Measurements from ENCODE around the gene MFAP4. TPM values are rescaled to one million over a fixed set of nuclear protein-coding genes. Genes with fewer than 3 reads are reported as not detected.

The MFAP4 gene
- total and polyA plus RNA-seq, 12 donors, result 7.2 to 84.5 (median 31.9) TPM

DNA sequence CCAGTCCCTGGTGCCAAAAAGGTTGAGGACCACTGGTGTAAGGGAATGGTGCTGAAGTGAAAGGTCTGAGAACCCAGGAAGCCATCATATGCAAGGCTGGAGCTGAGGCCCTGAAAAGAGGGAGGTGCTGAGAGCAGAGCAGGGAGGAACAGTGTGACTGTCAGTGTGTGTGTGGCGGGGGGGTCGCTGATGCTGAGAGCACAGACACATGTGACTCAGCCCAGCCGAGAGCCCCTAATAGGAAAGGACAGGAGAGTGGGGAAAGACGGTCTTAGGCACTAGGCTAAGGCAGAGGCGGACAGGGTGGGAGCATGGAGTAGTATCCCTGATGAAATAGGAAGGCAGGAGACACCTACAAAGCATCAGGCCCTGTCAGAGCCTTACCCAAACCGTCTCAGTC lies 25.7 kb downstream of the MFAP4 start:
- no peaks in the 10 kb centered on the region for H3K36me3 ChIP-seq (replicated peaks in 1 of 2)
- H3K9me3 ChIP-seq (replicated peaks in 1 of 3), result no peaks in the 10 kb centered on the region
- TF ChIP-seq, protein P1, sequence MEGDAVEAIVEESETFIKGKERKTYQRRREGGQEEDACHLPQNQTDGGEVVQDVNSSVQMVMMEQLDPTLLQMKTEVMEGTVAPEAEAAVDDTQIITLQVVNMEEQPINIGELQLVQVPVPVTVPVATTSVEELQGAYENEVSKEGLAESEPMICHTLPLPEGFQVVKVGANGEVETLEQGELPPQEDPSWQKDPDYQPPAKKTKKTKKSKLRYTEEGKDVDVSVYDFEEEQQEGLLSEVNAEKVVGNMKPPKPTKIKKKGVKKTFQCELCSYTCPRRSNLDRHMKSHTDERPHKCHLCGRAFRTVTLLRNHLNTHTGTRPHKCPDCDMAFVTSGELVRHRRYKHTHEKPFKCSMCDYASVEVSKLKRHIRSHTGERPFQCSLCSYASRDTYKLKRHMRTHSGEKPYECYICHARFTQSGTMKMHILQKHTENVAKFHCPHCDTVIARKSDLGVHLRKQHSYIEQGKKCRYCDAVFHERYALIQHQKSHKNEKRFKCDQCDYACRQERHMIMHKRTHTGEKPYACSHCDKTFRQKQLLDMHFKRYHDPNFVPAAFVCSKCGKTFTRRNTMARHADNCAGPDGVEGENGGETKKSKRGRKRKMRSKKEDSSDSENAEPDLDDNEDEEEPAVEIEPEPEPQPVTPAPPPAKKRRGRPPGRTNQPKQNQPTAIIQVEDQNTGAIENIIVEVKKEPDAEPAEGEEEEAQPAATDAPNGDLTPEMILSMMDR (IDR thresholded peaks at IDR 0.05), result no peak
- no peak for TF ChIP-seq POLR2A (IDR thresholded peaks at IDR 0.05)
- intact Hi-C loops (cut with DNase I), result loop anchor here (5.0 to 10.0 kb wide), 3 partner anchors 86 to 403 kb away; no protein-coding TSS in a partner anchor
- no peaks in the 10 kb centered on the region for H3K27me3 ChIP-seq
- peaks cover 12 to 14% of the 10 kb centered on the region in 2 donors for H3K4me1 ChIP-seq (replicated peaks in 1 of 2)
- peak overlapping the region in 1 of 5 donors; percentile 95 for H3K27ac ChIP-seq
- H3K4me3 ChIP-seq, result no peak overlapping the region
- DNase-seq, result peak in 2 of 7 donors; percentile 24 to 74
- 64 to 80% (median 76%) methylated on average over 6 of the region's 6 CpGs for WGBS, 4 donors

- intact Hi-C loops (cut with DNase I), result loop anchor here (5.0 to 10.0 kb wide), 3 partner anchors 87 to 404 kb away; no protein-coding TSS in a partner anchor
- DNase-seq, result peak in 1 of 7 donors; percentile 13
- no peak overlapping the region for H3K27ac ChIP-seq
- H3K27me3 ChIP-seq, result no peaks in the 10 kb centered on the region
- peaks cover 12 to 14% of the 10 kb centered on the region in 2 donors for H3K4me1 ChIP-seq (replicated peaks in 1 of 2)
- H3K4me3 ChIP-seq, result no peak overlapping the region
- 86 to 96% (median 93%) methylated on average over 8 of the region's 8 CpGs for WGBS, 4 donors
- H3K9me3 ChIP-seq (replicated peaks in 1 of 3), result no peaks in the 10 kb centered on the region
- no peaks in the 10 kb centered on the region for H3K36me3 ChIP-seq (replicated peaks in 1 of 2)
- TF ChIP-seq, protein P1 (IDR thresholded peaks at IDR 0.05), result no peak
- TF ChIP-seq POLR2A (IDR thresholded peaks at IDR 0.05), result no peak
These were observed 26.2 kb downstream of the MFAP4 start for GRCh38 chr17:19360772-19361171.

DNA sequence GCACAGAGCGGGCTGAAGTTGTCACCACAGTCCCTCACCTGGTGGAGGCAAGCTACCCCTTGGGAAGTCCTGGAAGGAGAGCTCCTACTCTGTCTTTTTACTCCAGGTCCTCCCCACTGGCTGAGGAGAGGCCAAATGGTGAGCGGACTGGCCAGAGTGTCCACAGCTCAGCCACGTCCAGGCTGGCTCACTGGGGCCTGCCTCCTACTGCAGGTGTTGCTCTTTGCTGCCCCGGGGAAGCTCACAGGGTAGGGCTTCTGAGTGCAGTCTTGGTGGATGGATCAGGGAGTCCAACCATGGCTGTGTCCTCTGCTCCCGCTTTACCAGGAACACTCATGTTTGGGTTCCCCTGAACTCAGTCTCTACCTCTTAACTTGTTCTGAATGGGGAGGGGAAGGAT lies 27.1 kb downstream of the MFAP4 start:
- WGBS, 4 donors, result 90 to 100% (median 95%) methylated on average over 1 to 5 of the region's 5 CpGs

DNA sequence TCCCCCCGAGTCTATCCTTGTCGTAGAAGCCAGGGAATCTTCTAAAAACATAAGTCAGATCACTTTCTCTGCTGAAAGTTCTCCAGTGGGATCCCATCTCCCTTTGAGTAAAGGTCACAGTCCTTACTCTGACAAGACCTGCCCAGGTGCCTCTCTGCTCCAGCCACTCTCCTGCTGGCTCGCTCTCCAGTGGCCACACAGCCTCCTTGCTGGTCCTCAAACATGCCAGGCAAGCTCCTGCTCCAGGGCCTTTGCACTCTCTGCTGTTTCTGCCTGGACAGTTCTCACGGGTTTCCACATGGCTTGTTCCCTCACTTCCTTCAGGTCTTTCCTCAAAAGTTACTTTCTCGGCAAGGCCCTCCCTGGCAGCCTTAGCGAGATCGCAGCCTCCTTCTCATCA lies 27.8 kb downstream of the MFAP4 start:
- no peaks in the 10 kb centered on the region for H3K36me3 ChIP-seq (replicated peaks in 1 of 2)
- no peak for TF ChIP-seq POLR2A (IDR thresholded peaks at IDR 0.05)
- TF ChIP-seq, protein P1 (IDR thresholded peaks at IDR 0.05), result no peak
- no peak overlapping the region for H3K27ac ChIP-seq
- 80 to 87% (median 86%) methylated on average over 7 of the region's 7 CpGs for WGBS, 4 donors
- peaks cover 7 to 12% of the 10 kb centered on the region in 2 donors for H3K4me1 ChIP-seq (replicated peaks in 1 of 2)
- H3K27me3 ChIP-seq, result no peaks in the 10 kb centered on the region
- intact Hi-C loops (cut with DNase I), result no loop called here
- H3K9me3 ChIP-seq (replicated peaks in 1 of 3), result no peaks in the 10 kb centered on the region
- no peak overlapping the region for H3K4me3 ChIP-seq
- DNase-seq, result peak in 1 of 7 donors; percentile 11

More for the DNA sequence above, 27.1 kb downstream of the MFAP4 start:
- no peaks in the 10 kb centered on the region for H3K9me3 ChIP-seq (replicated peaks in 1 of 3)
- no peaks in the 10 kb centered on the region for H3K36me3 ChIP-seq (replicated peaks in 1 of 2)
- intact Hi-C loops (cut with DNase I), result loop anchor here (5.0 to 10.0 kb wide), 3 partner anchors 87 to 405 kb away; no protein-coding TSS in a partner anchor
- peak in 2 of 7 donors; percentile 10 to 13 for DNase-seq
- H3K4me3 ChIP-seq, result no peak overlapping the region
- no peaks in the 10 kb centered on the region for H3K27me3 ChIP-seq
- no peak overlapping the region for H3K27ac ChIP-seq
- peaks cover 9 to 12% of the 10 kb centered on the region in 2 donors for H3K4me1 ChIP-seq (replicated peaks in 1 of 2)
- TF ChIP-seq, protein P1 (IDR thresholded peaks at IDR 0.05), result no peak
- no peak for TF ChIP-seq POLR2A (IDR thresholded peaks at IDR 0.05)
